ENCODE measurements around the gene ARRDC2.
A peak's percentile ranks its signal among the peaks of the same experiment; 100 is the strongest.
"Not testable (repeated sequence)": the region's sequence is repeated elsewhere in the genome, so short reads cannot be mapped to it uniquely, and the experiment has no call there.

The ARRDC2 gene

DNA sequence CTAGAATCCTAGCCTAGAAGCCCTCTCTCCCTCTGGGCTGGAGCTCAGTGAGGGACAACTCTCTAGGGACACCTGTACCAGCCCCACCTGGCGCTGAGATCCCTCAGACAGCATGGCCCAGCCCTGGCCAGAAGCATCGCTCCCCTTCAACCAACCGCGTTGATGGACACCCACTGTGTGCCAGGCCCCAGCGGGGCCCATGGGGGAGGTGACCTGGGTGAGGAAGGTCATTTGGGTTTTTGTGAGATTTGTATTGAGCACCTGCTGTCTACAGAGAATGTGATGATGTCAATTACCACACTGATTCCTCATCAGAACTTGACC lies 9.2 kb upstream of the ARRDC2 start:
- ChIA-PET POLR2A (interaction anchor here (1.3 kb wide), 1 partner anchor 62 kb away, joined by 4 read pairs; no protein-coding TSS in a partner anchor), CTCF (interaction anchor here (0.6 to 1.0 kb wide), 2 partner anchors 60 to 66 kb away, joined by 3 read pairs; partner anchors contain the start of gene CCDC124)
- DNase-seq (ENCODE audit: extremely low spot score), result no peak
- TF ChIP-seq, protein P1, sequence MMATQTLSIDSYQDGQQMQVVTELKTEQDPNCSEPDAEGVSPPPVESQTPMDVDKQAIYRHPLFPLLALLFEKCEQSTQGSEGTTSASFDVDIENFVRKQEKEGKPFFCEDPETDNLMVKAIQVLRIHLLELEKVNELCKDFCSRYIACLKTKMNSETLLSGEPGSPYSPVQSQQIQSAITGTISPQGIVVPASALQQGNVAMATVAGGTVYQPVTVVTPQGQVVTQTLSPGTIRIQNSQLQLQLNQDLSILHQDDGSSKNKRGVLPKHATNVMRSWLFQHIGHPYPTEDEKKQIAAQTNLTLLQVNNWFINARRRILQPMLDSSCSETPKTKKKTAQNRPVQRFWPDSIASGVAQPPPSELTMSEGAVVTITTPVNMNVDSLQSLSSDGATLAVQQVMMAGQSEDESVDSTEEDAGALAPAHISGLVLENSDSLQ (IDR thresholded peaks at IDR 0.05), result no peak
- TF ChIP-seq ZNF384 (IDR thresholded peaks at IDR 0.05) (no peak), SP1 (IDR thresholded peaks at IDR 0.05) (no peak)

DNA sequence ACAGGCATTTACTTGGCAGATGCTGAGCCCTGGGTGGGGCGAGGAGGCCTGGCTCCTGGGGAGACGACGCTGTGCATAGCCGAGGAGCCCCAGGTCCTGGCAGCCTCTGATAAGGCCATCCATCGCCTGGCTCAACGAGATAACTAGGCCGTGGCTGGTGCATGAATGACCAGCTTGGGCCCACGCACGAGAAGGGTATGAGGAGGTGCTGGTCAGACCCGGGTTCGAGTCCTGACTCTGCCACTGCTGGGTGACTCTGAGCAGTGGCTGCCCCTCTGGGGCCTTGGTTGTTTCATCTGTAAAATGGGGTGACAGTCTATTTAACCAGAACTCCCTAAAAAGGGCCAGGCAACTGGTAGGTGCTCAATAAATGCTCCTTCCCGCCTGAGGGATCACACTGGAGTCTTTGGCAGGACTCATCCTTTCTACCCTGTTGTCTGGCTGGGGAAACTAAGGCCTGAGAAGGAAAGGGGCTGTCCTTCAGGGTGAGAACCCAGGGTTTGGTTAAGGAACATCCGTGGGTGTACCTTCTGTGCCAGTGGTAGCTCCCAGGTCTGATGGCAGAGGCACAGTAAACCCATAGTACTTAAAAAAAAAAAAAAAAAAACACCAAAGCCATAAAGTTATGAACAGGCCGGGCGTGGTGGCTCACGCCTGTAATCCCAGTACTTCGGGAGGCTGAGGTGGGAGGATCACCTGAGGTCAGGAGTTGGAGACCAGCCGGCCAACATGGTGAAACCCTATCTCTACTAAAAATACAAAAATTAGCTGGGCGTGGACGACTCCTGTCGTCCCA lies 8.1 kb upstream of the ARRDC2 start:
- POLR2A ChIA-PET, result no interaction called here
- CTCF ChIA-PET, result interaction anchor here (0.6 to 0.8 kb wide), 2 partner anchors 29 to 61 kb away, joined by 3 to 5 read pairs; no protein-coding TSS in a partner anchor
- DNase-seq (ENCODE audit: extremely low spot score), result no peak
- TF ChIP-seq L3MBTL2 (conservative IDR thresholded peaks at IDR 0.05) (no peak), LEF1 (IDR thresholded peaks at IDR 0.05; ENCODE audit: borderline replicate concordance) (no peak), TARDBP (IDR thresholded peaks at IDR 0.05) (no peak), HDGF (IDR thresholded peaks at IDR 0.05; ENCODE audit: borderline replicate concordance) (no peak), FOXA1 (IDR thresholded peaks at IDR 0.05) (no peak), FOXK2 (IDR thresholded peaks at IDR 0.05) (no peak), ELF4 (IDR thresholded peaks at IDR 0.05) (no peak), SP1 (IDR thresholded peaks at IDR 0.05) (no peak), CTBP1 (IDR thresholded peaks at IDR 0.05; ENCODE audit: borderline replicate concordance) (no peak), BHLHE40 (IDR thresholded peaks at IDR 0.05; ENCODE audit: borderline replicate concordance) (no peak)
- TF ChIP-seq, protein P1 (IDR thresholded peaks at IDR 0.05), result no peak

DNA sequence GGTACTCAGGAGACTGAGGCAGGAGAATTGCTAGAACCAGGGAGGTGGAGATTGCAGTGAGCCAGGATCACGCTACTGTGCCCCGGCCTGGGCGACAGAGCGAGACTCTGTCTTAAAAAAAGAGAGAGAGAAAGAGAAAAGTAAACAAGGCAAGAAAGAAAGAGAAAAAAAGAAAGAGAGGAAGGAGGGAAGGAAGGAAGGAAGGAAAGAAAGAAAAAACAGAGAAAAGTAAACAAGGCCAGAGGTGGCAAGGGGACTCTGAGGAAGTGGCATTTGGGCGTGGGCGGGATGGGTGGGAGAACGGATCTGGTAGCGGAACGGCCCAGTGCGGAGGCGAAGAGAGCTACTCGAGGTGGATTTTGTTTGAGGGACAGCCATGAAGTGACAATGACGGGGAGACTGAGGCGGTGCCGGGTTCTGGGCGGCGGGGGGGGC lies 7.5 kb upstream of the ARRDC2 start:
- ChIA-PET POLR2A (interaction anchor here (1.4 kb wide), 1 partner anchor 68 kb away, joined by 5 read pairs; the partner anchor contains the start of gene CCDC124), CTCF (interaction anchor here (0.8 kb wide), 1 partner anchor 62 kb away, joined by 5 read pairs; no protein-coding TSS in a partner anchor)
- no peak for DNase-seq (ENCODE audit: extremely low spot score)
- TF ChIP-seq ARNT (IDR thresholded peaks at IDR 0.05), result no peak

DNA sequence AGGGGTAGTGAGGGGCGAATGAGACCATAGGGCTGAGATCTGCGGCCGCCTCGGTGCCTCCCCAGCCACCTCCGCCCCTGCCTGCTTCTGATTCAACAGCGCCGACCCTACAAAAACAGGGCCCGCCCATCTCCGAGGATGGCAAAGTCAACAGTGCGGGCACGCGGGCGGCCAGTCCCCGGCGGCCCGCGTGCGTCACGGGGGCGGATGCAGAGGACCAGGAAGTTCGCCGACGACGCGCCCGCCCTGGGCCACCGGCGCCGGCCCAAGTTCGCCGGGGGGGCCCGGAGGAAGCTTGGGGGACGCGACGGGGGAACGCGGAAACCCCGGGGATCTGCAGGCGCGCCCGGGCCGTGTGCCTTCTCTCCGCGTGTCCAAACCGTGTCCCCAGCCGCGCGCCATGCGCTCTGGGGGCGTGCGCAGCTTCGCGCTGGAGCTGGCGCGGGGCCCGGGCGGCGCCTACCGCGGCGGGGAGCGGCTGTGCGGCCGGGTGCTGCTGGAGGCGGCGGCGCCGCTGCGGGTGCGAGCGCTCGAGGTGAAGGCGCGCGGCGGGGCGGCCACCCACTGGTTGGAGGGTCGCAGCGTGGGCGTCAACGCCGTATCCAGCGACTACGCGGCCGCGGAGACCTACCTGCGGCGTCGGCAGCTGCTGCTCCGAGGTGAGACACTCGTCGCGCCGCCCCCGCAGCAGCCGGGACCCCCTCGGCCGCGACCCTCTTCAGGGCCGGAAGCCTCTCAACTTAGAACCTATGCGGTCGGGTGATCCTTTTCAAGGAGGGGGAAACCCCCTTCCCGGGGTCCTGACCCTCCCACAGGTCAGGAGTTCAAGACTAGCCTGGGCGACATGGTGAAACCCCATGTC lies 6.8 kb upstream of the ARRDC2 start:
- CTCF ChIA-PET, result interaction anchor here (0.8 kb wide), 1 partner anchor 63 kb away, joined by 5 read pairs; no protein-coding TSS in a partner anchor
- TF ChIP-seq NFRKB (IDR thresholded peaks at IDR 0.05) (no peak), L3MBTL2 (conservative IDR thresholded peaks at IDR 0.05) (peak; percentile 84), SUZ12 (IDR thresholded peaks at IDR 0.05) (no peak)
- POLR2A ChIA-PET, result interaction anchor here (1.2 to 1.4 kb wide), 2 partner anchors 69 to 142 kb away, joined by 4 to 5 read pairs; partner anchors contain the start of genes CCDC124 and RPL18A
- DNase-seq (ENCODE audit: extremely low spot score), result peak; percentile 63

DNA sequence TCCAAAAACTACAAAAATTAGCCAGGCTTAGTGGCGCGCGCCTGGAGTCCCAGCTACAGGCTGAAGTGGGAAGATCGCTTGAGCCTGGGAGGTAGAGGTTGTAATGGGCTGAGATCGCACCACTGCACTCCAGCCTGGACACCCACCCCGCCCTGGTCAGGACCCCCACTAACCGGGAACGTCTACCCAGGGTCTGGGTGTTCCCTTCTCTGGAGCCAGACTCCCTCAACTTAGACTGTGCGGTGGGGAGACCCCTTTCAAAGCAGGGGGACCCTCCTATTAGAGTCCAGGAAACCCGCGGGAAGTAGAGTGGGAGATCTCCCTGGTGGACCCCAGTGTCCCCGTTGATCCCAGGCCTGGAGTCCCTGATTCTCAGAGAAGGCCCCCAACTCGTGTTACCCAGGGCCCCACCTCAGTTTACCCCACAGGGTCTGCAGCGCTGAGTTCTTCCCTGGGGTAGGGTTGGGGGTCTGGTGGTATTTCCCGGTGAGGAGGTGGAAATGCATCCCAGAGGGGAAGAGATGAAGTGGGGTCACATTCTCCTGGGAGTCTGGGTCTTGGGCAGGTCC lies 6.1 kb upstream of the ARRDC2 start:
- ChIA-PET POLR2A (interaction anchor here (1.2 to 1.4 kb wide), 2 partner anchors 69 to 142 kb away, joined by 4 to 5 read pairs; partner anchors contain the start of genes CCDC124 and RPL18A), CTCF (interaction anchor here (1.8 kb wide), 1 partner anchor 58 kb away, joined by 9 read pairs; no protein-coding TSS in a partner anchor)
- no peak for DNase-seq (ENCODE audit: extremely low spot score)
- TF ChIP-seq NFRKB (IDR thresholded peaks at IDR 0.05) (no peak), ARNT (IDR thresholded peaks at IDR 0.05) (no peak), TARDBP (IDR thresholded peaks at IDR 0.05) (no peak), ELF4 (IDR thresholded peaks at IDR 0.05) (no peak), FOXM1 (IDR thresholded peaks at IDR 0.05; ENCODE audit: borderline replicate concordance) (no peak), FOXK2 (IDR thresholded peaks at IDR 0.05) (no peak), BHLHE40 (IDR thresholded peaks at IDR 0.05; ENCODE audit: borderline replicate concordance) (no peak), HDGF (IDR thresholded peaks at IDR 0.05; ENCODE audit: borderline replicate concordance) (no peak), ZNF384 (IDR thresholded peaks at IDR 0.05) (no peak), SP1 (IDR thresholded peaks at IDR 0.05) (no peak), FOXA1 (IDR thresholded peaks at IDR 0.05) (no peak), SUZ12 (IDR thresholded peaks at IDR 0.05) (no peak), L3MBTL2 (conservative IDR thresholded peaks at IDR 0.05) (no peak), CTBP1 (IDR thresholded peaks at IDR 0.05; ENCODE audit: borderline replicate concordance) (no peak), LEF1 (IDR thresholded peaks at IDR 0.05; ENCODE audit: borderline replicate concordance) (no peak)
- TF ChIP-seq, protein P1 (IDR thresholded peaks at IDR 0.05), result no peak

DNA sequence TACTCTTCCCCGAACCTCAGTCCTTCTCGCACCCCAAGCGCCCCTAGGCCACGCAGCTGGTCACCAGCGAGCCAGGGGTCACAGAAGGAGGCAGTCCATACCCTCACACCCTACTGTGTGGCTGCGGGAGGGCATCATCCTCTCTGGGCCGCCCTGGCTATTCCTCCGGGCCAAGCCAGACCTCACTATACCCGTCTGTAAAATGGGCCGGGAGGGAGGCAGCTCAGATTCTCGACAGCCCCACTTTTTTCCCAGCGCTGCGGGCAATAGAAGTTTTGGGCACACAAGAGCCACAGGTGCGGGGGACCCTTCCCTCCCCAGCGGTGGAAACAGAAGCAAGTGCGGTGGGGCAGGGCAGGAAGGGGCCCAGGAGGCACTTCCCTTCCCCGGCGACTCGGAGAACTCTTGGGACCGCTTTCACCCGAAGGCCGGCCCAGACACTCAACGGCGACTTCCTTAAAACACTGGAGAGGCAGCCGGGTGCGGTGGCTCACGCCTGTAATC lies 5.6 kb upstream of the ARRDC2 start:
- POLR2A ChIA-PET, result no interaction called here
- no peak for TF ChIP-seq ZNF384 (IDR thresholded peaks at IDR 0.05)
- no peak for TF ChIP-seq L3MBTL2 (conservative IDR thresholded peaks at IDR 0.05)
- no peak for TF ChIP-seq BHLHE40 (IDR thresholded peaks at IDR 0.05; ENCODE audit: borderline replicate concordance)
- TF ChIP-seq HDGF (IDR thresholded peaks at IDR 0.05; ENCODE audit: borderline replicate concordance), result no peak
- TF ChIP-seq CTBP1 (IDR thresholded peaks at IDR 0.05; ENCODE audit: borderline replicate concordance), result no peak
- TF ChIP-seq LEF1 (IDR thresholded peaks at IDR 0.05; ENCODE audit: borderline replicate concordance), result no peak
- no peak for TF ChIP-seq FOXK2 (IDR thresholded peaks at IDR 0.05)
- no peak for TF ChIP-seq ARNT (IDR thresholded peaks at IDR 0.05)
- no peak for TF ChIP-seq FOXM1 (IDR thresholded peaks at IDR 0.05; ENCODE audit: borderline replicate concordance)
- no peak for TF ChIP-seq FOXA1 (IDR thresholded peaks at IDR 0.05)
- no peak for TF ChIP-seq SP1 (IDR thresholded peaks at IDR 0.05)
- TF ChIP-seq ELF4 (IDR thresholded peaks at IDR 0.05), result no peak
- no peak for TF ChIP-seq SUZ12 (IDR thresholded peaks at IDR 0.05)
- TF ChIP-seq, protein P1 (IDR thresholded peaks at IDR 0.05), result no peak
- no peak for TF ChIP-seq NFRKB (IDR thresholded peaks at IDR 0.05)
- no peak for DNase-seq (ENCODE audit: extremely low spot score)
- CTCF ChIA-PET, result interaction anchor here (1.8 kb wide), 1 partner anchor 58 kb away, joined by 9 read pairs; no protein-coding TSS in a partner anchor

DNA sequence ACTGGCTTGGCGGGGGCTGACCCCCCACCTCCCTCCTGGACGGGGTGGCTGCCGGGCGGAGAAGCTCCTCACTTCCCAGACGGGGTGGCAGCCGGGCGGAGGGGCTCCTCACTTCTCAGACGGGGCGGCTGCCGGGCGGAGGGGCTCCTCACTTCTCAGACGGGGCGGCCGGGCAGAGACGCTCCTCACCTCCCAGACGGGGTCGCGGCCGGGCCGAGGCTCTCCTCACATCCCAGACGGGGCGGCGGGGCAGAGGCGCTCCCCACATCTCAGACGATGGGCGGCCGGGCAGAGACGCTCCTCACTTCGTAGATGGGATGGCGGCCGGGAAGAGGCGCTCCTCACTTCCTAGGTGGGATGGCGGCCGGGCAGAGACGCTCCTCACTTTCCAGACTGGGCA lies 2.2 kb upstream of the ARRDC2 start:
- POLR2A ChIA-PET; DNase-seq (ENCODE audit: extremely low spot score); CTCF ChIA-PET: not testable (repeated sequence)

All from HEK293T (cell line).